Mucosa of rectum (tissue), 2 donors: ENCODE measurements around the gene GLOD5.

Experiments used
- H3K27ac ChIP-seq, 2 donors: one replicate each; pipeline ENCODE4 v1.7.0; 2013; ENCODE audit warnings: inconsistent platforms in 2 of 2, low read depth in 2 of 2, low read length in 2 of 2
- H3K27me3 ChIP-seq, 2 donors: one replicate each; pipeline ENCODE4 v1.7.0; 2013; ENCODE audit warnings: low read length in 2 of 2; ENCODE audit not compliant: control insufficient read depth in 2 of 2, insufficient read depth in 2 of 2
- H3K36me3 ChIP-seq, 2 donors: one replicate each; pipeline ENCODE4 v1.7.0; 2013; ENCODE audit warnings: low read length in 2 of 2; ENCODE audit not compliant: control insufficient read depth in 2 of 2, insufficient read depth in 2 of 2
- H3K4me1 ChIP-seq, 2 donors: one replicate each; pipeline ENCODE4 v1.7.0; 2013; ENCODE audit warnings: low read length in 2 of 2, mild to moderate bottlenecking in 1 of 2; ENCODE audit not compliant: control insufficient read depth in 2 of 2, insufficient read depth in 2 of 2
- H3K4me3 ChIP-seq, 2 donors: one replicate each; pipeline ENCODE4 v1.7.0; 2013; ENCODE audit warnings: low read length in 2 of 2
- H3K9ac ChIP-seq, 2 donors: one replicate each; pipeline ENCODE4 v1.7.0; 2013; ENCODE audit warnings: low read length in 2 of 2, low read depth in 1 of 2, mild to moderate bottlenecking in 1 of 2
- H3K9me3 ChIP-seq, 2 donors: one replicate each; pipeline ENCODE4 v1.7.0; 2013; ENCODE audit warnings: low read length in 2 of 2; ENCODE audit not compliant: control insufficient read depth in 2 of 2
- donor health status: healthy.
- donor health status: Normal muscosa, but diverticular disease.

Gene GLOD5

DNA sequence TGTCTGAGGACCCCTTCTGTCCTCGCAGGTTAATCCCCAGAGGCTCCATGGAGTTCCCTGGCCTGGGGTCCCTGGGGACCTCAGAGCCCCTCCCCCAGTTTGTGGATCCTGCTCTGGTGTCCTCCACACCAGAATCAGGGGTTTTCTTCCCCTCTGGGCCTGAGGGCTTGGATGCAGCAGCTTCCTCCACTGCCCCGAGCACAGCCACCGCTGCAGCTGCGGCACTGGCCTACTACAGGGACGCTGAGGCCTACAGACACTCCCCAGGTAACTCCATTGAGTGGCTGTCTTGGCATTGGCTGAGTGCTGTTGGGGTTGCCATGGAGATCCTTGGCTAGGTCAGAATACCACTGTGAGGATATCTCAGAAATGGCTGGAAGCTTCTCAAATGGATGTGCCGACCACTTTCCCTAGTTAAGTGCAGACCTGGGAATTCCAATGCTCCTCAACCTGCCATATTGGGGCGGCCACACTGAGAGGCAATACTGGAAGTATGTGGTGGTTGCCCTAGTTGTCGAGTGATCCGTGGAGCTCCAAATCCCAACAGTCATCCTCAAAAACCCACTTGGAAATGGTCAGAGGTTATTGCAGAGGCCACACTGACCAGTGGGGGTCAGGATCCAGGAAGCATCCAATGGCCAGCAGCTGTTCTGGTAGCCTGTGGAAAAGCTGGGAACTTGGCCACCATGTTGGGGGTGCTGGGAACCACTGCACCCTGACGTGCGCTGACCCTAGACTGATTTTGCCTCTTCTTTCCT, 29.7 kb downstream of the GLOD5 start:
- Histone ChIP-seq H3K9me3 (no peaks in the 10 kb centered on the region), H3K27me3 (peaks cover 0 to 9% of the 10 kb centered on the region in 2 donors), H3K27ac (no peak overlapping the region)

DNA sequence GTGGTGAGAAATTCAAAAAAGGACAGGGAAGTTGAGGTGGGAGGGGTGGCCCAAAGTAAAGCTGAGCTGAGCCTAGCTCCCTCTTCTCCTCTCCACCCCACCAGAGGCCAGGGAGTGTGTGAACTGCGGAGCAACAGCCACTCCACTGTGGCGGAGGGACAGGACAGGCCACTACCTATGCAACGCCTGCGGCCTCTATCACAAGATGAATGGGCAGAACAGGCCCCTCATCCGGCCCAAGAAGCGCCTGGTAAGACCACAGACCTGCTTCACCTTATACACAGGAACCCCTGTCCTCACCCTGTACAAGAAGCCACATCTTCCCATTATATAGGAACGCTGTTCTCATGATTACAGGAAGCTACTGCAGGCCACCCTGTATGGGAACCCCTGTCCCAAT, 30.7 kb downstream of the GLOD5 start:
- H3K36me3 ChIP-seq = no peaks in the 10 kb centered on the region
- no peaks in the 10 kb centered on the region for H3K9me3 ChIP-seq
- H3K27me3 ChIP-seq = peaks cover 0 to 4% of the 10 kb centered on the region in 2 donors
- H3K27ac ChIP-seq = no peak overlapping the region
- no peak overlapping the region for H3K9ac ChIP-seq
- H3K4me1 ChIP-seq = no peaks in the 10 kb centered on the region
- H3K4me3 ChIP-seq = no peak overlapping the region

More for the DNA sequence above, 29.7 kb downstream of the GLOD5 start:
- Histone ChIP-seq H3K4me1 (no peaks in the 10 kb centered on the region), H3K9ac (no peak overlapping the region), H3K36me3 (no peaks in the 10 kb centered on the region), H3K4me3 (no peak overlapping the region)

DNA sequence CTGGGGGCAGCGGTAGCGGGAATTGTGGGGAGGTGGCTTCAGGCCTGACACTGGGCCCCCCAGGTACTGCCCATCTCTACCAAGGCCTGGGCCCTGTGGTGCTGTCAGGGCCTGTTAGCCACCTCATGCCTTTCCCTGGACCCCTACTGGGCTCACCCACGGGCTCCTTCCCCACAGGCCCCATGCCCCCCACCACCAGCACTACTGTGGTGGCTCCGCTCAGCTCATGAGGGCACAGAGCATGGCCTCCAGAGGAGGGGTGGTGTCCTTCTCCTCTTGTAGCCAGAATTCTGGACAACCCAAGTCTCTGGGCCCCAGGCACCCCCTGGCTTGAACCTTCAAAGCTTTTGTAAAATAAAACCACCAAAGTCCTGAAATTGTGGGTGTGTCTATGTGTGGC, 32.4 kb downstream of the GLOD5 start:
- Histone ChIP-seq H3K27me3 (peaks cover 0 to 4% of the 10 kb centered on the region in 2 donors), H3K36me3 (no peaks in the 10 kb centered on the region), H3K9me3 (no peaks in the 10 kb centered on the region), H3K4me3 (no peak overlapping the region), H3K4me1 (no peaks in the 10 kb centered on the region), H3K9ac (no peak overlapping the region), H3K27ac (no peak overlapping the region)

DNA sequence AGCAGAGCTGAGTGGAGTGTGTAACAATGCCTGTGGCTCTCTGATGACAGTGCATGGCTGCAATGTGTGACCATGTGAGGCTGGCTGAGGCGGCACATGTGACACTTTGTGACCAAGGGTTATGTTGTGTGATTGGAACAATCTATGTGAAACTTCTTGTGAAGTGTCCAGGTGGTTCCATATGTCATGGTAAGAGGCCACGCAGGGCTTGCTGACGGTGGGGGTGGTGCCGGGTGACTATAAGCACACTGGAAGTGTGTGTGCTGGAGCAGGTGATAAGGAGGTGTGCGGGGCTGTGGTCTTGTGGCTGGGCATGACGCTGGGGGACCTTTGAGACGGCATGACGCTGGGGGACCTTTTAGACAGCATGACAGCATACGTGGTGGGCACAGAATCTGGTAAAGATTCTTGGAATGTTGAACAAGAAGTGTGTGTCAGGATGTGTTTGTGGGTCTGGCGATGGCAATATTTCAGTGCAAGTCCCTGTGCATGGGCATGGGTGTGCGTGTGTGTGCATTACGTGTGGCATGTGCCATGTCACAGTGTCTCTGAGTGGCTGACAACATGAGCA, 32.9 kb downstream of the GLOD5 start:
- Histone ChIP-seq H3K4me3 (no peak overlapping the region), H3K27me3 (peaks cover 0 to 4% of the 10 kb centered on the region in 2 donors), H3K9me3 (no peaks in the 10 kb centered on the region), H3K36me3 (no peaks in the 10 kb centered on the region), H3K4me1 (no peaks in the 10 kb centered on the region), H3K9ac (no peak overlapping the region), H3K27ac (no peak overlapping the region)

DNA sequence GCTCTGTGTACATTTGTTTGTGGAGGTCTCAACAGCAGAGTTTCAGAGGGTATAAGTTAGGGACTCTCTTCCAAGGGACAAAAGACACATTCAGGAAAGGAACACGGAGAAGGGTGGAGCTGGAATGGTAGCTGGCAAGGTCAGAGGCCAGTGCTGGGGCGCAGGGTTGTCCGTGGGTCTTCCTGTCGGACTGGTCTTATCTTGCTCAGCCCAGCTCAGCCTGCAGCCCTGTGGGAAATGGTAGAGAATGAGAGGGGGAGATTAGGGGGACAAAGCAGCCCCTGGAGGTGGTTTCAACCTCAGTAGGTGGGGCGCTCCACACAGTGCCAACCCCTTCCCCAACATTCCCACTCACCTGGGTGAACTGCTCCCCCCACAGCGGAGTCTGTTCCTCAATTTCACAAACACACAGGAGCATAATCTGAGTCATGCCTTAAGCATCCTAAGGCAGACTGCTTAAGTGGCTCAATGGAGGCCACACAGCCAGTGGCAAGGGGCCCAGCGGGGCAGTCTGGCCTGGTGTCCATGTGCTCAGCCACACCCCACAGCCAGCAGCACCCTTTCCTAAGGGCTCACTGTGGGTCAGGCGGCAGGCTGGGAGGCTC, 33.5 kb downstream of the GLOD5 start:
- Histone ChIP-seq H3K27ac (no peak overlapping the region), H3K4me1 (no peaks in the 10 kb centered on the region), H3K36me3 (no peaks in the 10 kb centered on the region), H3K4me3 (no peak overlapping the region), H3K27me3 (peaks cover 0 to 4% of the 10 kb centered on the region in 2 donors), H3K9me3 (no peaks in the 10 kb centered on the region), H3K9ac (no peak overlapping the region)

DNA sequence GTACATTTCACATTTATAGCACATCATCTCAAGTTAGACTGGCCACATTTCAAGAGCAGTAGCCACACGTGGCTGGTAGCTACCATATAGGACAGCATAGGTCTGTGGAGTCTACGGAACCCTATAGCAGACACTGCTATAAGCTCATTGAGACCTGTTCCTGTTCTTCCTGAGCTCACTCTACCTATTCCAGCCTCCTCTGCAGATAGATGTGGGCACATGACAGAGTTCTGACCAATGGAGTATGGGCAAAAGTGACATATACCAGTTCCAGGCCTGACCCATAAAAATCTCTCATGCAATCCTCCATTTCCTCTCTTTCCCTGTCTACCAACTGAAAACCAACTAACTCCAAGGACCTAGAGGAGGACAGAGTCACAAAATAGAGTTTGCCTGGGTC, 36.8 kb downstream of the GLOD5 start:
- no peaks in the 10 kb centered on the region for H3K36me3 ChIP-seq
- no peaks in the 10 kb centered on the region for H3K9me3 ChIP-seq
- H3K4me3 ChIP-seq = no peak overlapping the region

DNA sequence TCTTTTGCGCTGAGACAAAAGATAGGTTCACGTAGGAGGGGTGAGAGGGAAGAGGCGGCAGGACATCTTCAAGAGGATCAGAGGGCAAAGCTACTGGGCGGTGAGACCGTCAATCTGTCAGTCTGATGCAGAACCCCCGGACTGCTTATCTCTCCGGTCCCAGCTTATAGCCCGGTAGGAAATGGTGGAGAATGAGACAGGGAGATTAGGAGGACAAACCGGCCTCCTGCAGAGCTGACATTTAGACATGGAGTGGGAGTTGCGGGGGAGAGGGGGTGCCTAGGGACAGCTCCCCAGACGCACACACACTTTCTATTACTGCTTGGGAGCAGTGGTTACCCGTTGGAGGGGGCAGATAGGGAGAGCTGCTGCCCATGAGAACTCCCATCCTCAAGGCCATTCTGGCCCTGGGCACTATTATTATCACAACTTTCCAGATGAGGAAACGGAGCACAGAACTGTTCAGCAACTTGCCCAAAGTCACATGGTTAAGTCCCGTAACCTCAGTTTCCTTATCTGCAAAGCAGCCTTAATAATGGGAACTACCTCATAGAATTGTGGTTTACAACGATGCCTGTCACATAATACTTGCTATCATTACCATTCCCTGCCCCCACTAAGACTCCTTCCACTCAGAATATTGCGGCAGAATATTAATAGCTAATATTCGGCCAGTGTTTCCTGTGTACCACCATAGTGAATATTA, 39.2 kb downstream of the GLOD5 start:
- peaks cover 0 to 7% of the 10 kb centered on the region in 2 donors for H3K36me3 ChIP-seq
- peak overlapping the region; percentile 60 to 72 for H3K9ac ChIP-seq
- H3K27ac ChIP-seq = peak overlapping the region; percentile 88 to 93
- H3K27me3 ChIP-seq = peaks cover 0 to 2% of the 10 kb centered on the region in 2 donors
- peaks cover 4 to 5% of the 10 kb centered on the region in 2 donors for H3K4me1 ChIP-seq
- peak overlapping the region; percentile 82 to 85 for H3K4me3 ChIP-seq
- no peaks in the 10 kb centered on the region for H3K9me3 ChIP-seq

More for the DNA sequence above, 36.8 kb downstream of the GLOD5 start:
- H3K27ac ChIP-seq = no peak overlapping the region
- peaks cover 4 to 5% of the 10 kb centered on the region in 2 donors for H3K4me1 ChIP-seq
- H3K27me3 ChIP-seq = peaks cover 0 to 4% of the 10 kb centered on the region in 2 donors
- H3K9ac ChIP-seq = no peak overlapping the region

DNA sequence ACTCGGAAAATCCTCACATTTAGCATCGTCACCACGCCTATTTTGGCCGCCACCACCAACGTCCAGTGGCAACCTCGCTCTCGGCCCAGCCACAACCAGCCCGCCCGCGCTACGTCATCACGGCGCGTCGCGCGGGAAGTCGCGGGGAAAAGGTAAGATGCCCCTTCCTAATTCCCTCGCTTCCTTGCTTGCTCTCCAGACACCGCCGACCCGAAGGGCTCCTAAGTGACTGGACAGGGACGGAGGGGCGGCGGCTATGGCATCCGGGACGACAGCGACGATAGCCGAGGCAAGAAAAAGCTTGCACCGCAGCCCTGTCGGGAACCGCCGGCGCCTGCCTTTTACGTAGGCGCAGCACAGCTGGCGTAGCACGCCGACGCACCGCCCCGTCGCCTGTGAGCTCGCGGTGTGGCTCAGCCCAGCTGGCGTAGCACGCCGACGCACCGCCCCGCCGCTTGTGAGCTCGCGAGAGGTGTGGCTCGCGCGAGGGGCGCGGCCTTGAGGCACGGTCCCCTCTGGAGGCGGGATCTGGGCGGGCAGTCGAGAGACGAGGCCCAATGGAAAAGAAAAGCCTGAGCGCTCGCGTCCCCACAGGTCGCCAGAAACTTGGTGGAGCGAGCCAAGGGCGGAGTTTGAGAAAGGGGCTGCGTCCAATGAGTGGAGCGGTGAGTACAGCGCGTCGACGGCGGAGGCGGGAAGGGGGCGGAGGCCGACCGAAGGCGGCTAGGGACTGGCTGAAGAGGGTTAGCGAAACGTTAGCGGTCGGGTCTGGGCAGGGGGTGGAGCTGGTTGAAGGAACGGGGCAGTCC, 39.9 kb downstream of the GLOD5 start, which contains the start of gene HDAC6:
TSS of gene HDAC6 (plus strand) at position 788 of the 809 bp plus-strand sequence. CDS start 626 bp downstream, outside the sequence.
- peaks cover 0 to 7% of the 10 kb centered on the region in 2 donors for H3K36me3 ChIP-seq
- H3K9ac ChIP-seq = peak within 1 kb of the TSS; percentile 78 to 93
- peak within 1 kb of the TSS; percentile 82 to 85 for H3K4me3 ChIP-seq
- H3K27ac ChIP-seq = peak within 1 kb of the TSS; percentile 97 to 99
- H3K4me1 ChIP-seq = peaks cover 4 to 5% of the 10 kb centered on the region in 2 donors
- no peaks in the 10 kb centered on the region for H3K27me3 ChIP-seq
- no peaks in the 10 kb centered on the region for H3K9me3 ChIP-seq

DNA sequence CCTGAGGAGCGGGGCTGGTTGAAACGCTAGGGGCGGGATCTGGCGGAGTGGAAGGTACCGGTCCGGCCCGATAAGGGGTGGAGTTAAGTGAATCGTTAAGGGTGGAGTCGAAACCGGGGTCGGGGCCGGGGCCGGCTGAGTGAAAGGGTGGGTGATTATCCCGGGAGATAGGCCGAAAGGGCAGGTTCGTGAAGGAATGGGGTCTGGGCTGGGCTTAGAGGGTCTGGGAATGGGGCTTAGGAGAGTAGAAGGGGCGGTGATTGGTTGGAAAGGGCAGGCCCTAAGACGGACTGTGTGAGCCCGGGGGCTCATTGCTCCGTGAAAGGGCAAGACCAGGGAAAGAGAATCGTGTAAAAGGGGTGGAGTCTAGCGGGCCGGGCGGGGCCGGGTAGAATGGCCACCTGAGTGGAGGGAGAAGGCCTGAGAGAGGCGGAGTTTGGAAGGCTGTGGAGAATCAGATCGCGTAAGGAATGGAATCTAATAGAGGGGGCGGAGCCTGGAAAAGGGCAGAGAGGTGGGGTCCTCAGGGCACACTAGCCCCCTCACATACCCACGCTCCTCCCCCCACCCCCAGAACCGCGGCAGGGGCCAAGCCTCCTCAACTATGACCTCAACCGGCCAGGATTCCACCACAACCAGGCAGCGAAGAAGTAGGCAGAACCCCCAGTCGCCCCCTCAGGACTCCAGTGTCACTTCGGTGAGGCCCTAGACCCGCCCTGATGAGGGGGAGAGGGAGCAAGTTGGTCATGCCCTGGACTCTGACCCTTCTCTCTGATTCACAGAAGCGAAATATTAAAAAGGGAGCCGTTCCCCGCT, 40.8 kb downstream of the GLOD5 start:
- H3K9ac ChIP-seq = peak overlapping the region; percentile 78 to 93

More for the DNA sequence above, 40.8 kb downstream of the GLOD5 start:
- H3K36me3 ChIP-seq = peaks cover 0 to 7% of the 10 kb centered on the region in 2 donors
- no peaks in the 10 kb centered on the region for H3K9me3 ChIP-seq
- H3K27me3 ChIP-seq = no peaks in the 10 kb centered on the region
- H3K4me1 ChIP-seq = peaks cover 4 to 5% of the 10 kb centered on the region in 2 donors
- peak overlapping the region; percentile 97 to 99 for H3K27ac ChIP-seq
- peak overlapping the region; percentile 74 to 82 for H3K4me3 ChIP-seq
